Fibroblast of pulmonary artery (primary cell): ENCODE data around the gene ZFYVE9.

Experiments
- DNase-seq: peaks from one replicate; pipeline ENCODE4 v3.0.0-alpha.2; 2010; ENCODE audit warnings: low read depth
- H3K4me3 ChIP-seq: replicated peaks from 2 replicates; pipeline ENCODE4 v1.5.1; 2011; ENCODE audit warnings: low read depth, mild to moderate bottlenecking, control low read depth, low read length, moderate library complexity
- CTCF ChIP-seq: IDR thresholded peaks from 2 replicates; pipeline ENCODE4 v1.5.1; 2011; ENCODE audit warnings: mild to moderate bottlenecking, control low read depth, low read length, inconsistent platforms; ENCODE audit errors: missing control alignments

Gene ZFYVE9

GRCh38 chr1:52216907-52217458 is 75.1 kb downstream of the ZFYVE9 start:
- no peak for DNase-seq
- no peak overlapping the region for H3K4me3 ChIP-seq
- no peak for TF ChIP-seq CTCF

GRCh38 chr1:52225174-52225573 is 83.3 kb downstream of the ZFYVE9 start:
- no peak for TF ChIP-seq CTCF
- no peak for DNase-seq
- H3K4me3 ChIP-seq: no peak overlapping the region

DNA sequence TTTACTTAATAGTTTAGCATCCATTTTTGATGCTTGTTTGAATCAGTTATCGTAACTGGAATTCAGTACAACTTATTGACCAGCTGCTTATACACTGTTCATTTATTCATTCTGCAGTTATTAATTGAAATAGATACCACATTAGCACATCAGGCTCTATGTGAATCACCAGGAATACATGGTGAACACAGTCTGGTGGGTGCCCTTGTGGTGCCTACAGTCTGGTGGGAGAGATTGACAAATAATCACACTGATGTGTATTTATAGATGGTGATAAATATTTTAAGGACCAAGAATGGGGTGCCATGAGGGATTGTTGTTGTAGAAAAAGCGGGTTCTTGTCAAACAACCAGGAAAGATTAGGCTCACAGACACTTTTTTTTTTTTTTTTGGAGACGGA is 87.6 kb downstream of the ZFYVE9 start:
- H3K4me3 ChIP-seq: no peak overlapping the region
- TF ChIP-seq CTCF: no peak
- DNase-seq: no peak

- TF ChIP-seq CTCF: no peak
- DNase-seq: no peak
- no peak overlapping the region for H3K4me3 ChIP-seq
Observed at GRCh38 chr1:52233463-52233862, 91.6 kb downstream of the ZFYVE9 start.

GRCh38 chr1:52234014-52234413 is 92.1 kb downstream of the ZFYVE9 start:
- no peak overlapping the region for H3K4me3 ChIP-seq
- no peak for DNase-seq
- TF ChIP-seq CTCF: no peak

- DNase-seq: no peak
- TF ChIP-seq CTCF: no peak
- H3K4me3 ChIP-seq: no peak overlapping the region
Observed at GRCh38 chr1:52234708-52235107, 92.8 kb downstream of the ZFYVE9 start.

DNA sequence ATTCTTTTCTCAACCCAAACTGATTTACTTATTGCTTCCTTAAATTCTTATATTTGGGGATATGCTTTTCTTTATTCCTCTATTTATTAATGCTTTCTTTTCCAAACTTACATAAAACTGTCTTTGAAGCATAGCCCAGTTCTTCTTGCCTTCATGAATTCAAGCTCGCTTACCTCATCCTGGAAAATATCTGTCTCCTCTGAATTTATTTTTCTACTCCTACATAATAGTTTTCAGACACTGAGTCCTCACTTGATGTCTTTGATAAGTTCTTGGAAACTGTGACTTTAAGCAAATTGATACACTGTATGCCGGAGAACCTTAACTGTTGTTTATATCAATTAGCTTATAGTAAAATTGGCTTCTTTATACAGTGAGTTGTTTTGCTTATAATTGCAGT is 93.8 kb downstream of the ZFYVE9 start:
- no peak for DNase-seq
- TF ChIP-seq CTCF: no peak
- no peak overlapping the region for H3K4me3 ChIP-seq
